Right ventricle myocardium inferior (tissue), 1 donor: ENCODE results near the gene C1GALT1. TPM values are rescaled to one million over a fixed set of nuclear protein-coding genes. Genes with fewer than 3 reads are reported as not detected.

ENCODE experiments used
- ATAC-seq: fragments of 200-7000 bp; cut with Tn5 transposase; one replicate; pipeline ENCODE4 v1.9.1; 2020; ENCODE audit warnings: mild to moderate bottlenecking, moderate library complexity
- DNase-seq: peaks from one replicate; pipeline ENCODE4 v3.0.0; 2021; ENCODE audit errors: missing footprints
- intact Hi-C: fragments of 100-400 bp; cut with DNase I; formaldehyde crosslinking; loops from one replicate; pipeline ENCODE4 v1.11.0; 2022
- total RNA-seq: library from RNA; stranded (reverse); fragmentation: NEBNext Ultra II Directional; extraction: Animal tissue kit (Norgen Biotek cat#: 25700); gene quantifications from one replicate; pipeline ENCODE4 v1.2.1, GENCODE V29; 2021
- donor health status: DM: no; HTN: yes; CAD: no; lungs with severe emphysema.

The C1GALT1 gene
- total RNA-seq, 1 donor from 2014 or later: 19.6 TPM

DNA sequence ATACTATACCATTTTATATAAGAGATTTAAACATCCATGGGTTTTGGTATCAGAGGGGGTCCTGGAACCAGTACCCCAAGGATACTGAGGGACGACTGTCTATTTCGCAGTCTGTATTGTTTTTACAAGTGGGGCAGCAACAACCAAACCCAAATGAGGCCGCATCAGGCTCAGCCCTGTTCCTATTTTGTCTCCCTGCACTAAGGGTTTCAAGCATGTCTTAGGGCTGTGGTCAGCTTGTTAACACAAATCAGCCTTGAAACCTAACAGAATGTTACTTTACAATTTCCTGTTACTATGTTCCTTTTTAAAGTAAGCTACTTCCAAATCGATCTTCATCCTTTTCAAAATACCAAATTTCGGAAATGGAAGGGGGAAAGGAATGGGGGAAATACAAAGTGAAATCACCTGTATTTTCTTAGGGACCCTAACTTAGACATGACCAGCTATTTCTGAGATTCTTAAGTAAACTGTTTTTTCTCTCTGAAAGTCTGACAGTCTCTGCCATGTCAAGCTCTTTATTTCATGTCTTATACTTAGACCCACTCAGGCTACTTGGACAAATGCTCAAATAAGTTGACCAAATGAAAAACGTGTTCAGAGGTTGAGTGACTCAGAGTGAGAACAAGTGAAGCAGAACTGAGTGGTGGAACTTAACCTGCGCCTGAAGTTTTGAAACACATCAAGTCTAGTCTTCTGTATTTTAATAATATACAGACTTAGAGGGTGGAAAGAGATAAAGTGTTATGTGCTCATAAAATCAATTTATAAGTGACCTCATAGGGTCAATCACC lies 75.8 kb downstream of the C1GALT1 start:
- ATAC-seq: no peak
- intact Hi-C loops: loop anchor here (5.0 kb wide), 2 partner anchors 76 to 156 kb away; partner anchors contain the start of gene C1GALT1
- DNase-seq: no peak

DNA sequence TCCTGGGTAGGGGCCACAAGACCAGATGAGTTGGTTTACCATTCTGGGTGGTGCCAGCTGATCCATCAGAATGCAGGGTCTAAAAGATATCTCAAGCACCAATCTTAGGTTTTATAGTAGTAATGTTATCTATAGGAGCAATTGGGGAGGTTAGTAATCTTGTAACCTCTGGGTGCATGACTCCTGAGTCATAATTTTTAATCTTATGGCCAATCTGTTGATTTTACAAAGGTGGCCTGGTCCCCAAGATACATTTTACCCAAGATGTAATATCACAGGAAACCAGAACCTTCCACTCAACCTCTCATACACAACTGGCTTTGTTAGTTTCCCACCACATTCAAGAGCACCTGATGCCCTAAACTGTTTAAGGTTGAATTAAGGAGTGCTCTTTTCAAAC lies 79.5 kb downstream of the C1GALT1 start:
- no peak for DNase-seq
- no peak for ATAC-seq
- intact Hi-C loops: no loop called here

DNA sequence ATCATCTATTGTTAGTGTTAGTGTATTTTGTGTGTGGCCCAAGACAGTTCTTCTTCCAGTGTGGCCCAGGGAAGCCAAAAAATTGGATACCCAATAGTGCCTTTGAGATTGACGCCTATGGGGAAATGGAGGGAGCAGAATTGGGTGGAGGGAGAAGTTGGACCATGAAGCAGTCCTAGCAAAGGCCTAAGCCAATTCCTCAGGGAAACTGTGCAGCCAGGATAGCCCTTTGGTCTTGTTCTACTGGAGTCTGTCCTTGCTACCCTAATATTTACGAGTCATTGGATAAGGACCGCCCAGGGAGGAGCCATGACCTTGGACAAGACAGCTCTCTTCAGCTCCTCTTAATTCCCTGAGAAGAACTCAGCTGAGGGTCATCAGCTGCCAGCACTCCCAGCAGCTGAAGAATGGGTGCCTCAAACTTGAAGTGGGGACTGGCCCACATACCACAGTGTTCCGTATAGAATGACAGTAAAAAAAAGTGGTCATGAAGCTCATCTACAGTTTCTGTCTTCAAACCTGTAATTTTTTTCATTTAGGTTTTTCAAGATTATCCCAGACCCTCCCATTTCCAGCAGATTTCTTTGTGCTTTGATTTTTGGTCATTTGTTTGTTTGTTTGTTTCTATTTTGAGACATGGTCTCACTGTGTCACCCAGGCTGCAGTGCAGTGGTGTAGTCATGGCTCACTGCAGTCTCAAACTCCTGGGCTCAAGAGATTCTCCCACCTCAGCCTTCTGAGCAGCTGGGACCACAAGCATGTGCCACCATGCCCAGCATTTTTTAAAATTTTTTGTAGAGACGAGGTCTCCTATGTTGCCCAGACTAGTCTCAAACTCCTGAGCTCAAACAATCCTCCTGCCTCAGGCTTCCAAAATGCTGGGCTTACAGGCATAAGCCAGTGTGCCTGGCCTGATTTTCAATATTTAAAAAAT lies 81.2 kb downstream of the C1GALT1 start:
- intact Hi-C loops: no loop called here
- DNase-seq (no peak), ATAC-seq (no peak)

DNA sequence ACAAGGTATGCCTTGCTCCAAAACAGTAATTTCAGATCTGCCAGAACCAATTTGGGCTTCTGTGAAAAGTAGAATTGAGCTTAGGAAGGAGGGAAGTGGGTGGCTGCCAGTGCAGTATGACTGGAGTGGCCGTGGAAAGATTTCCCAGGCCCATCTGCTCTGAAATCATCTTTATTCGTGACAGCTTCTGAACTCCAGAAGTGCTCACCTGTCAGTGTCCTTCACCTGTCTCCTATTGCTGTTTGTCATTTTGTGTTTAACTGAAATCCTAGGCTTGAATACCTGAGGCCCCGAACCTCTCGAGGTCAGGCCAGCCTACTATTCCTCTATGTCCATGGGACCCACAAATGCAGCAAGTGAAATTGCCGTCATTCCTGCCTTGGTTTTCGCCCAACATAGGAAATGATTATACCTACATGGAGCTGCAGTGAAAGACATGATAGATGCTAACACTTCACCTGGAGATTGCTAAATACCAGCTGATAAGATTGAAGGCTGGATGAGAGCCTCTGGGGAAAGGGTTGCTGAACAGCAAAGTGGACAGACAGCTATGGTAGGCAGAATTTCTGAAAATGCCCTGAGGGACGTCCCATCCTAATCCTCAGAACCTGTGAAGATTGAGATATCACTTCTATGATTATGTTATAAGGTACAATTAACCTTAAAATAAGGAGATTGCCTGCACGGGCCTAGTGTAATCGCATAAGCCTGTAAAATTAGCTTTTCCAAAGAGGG lies 82.1 kb downstream of the C1GALT1 start:
- no peak for ATAC-seq
- no peak for DNase-seq
- intact Hi-C loops: no loop called here

DNA sequence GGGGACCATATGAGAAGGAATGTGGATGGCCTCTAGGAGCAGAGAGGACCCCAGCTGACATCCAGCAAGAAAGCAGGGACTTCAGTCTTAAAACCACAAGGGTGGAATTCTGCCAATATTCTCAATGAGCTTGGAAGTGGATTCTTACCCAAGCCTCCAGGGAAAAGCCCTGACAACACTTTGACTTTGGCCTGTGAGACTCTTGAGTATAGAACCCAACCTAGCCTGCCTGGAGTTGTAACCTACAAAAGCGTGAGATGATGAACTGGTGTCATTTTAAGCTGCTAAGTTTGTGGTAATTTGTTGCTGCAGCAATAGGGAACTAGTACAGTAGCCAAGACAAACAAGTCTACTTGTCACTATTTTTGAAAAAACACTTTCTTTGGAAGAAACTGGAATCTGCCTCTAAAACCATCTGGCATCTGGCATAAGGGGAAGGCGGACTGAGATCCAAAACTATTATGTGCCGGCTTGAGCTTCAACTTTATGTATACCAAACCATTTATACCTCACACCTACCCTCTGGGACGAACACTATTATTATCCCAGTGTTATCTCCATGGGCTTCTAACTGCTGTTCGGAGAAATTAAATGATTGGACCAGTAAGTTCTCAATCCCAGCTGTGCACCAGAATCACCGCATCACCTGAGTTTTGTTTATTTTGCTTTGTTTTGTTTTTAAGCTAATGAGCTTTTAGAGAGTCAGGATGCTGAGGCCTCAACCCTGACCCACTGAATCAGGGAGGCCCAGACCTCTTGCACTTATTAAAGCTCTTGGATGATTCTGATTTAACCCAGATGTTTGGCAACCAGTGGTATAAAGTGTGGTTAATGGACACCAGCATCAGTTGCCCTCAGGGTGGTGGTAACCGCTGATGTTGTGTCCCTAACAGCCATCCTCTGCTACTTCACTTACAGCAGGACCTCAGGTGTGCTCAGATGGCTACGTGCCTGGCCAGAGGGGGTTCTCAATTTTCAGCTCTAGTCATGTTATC lies 83.0 kb downstream of the C1GALT1 start:
- DNase-seq (no peak), ATAC-seq (peak; percentile 31)
- intact Hi-C loops: no loop called here

DNA sequence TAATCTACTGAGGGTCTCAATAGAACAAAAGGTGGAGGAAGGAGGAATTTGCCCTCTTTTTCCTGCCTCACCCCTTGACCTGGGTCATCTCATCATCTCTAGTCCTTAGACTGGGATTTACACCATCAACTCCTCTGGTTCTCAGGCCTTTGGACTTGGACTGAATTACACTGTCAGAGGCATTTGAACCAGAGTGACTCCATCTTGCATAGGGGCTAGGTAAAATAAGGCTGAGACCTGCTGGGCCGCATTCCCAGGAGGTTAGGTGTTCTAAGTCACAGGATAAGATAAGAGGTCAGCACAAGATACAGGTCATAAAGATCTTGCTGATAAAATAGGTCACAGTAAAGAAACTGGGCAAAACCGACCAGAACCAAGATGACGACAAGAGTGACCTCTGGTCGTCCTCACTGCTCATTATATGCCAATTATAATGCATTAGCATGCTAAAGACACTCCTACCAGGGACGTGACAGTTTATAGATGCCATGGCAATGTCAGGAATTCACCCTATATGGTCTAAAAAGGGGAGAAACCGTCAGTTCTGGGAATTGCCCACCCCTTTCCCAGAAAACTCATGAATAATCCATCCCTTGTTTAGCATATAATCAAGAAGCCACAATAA lies 84.0 kb downstream of the C1GALT1 start:
- intact Hi-C loops: no loop called here
- DNase-seq: no peak
- no peak for ATAC-seq

DNA sequence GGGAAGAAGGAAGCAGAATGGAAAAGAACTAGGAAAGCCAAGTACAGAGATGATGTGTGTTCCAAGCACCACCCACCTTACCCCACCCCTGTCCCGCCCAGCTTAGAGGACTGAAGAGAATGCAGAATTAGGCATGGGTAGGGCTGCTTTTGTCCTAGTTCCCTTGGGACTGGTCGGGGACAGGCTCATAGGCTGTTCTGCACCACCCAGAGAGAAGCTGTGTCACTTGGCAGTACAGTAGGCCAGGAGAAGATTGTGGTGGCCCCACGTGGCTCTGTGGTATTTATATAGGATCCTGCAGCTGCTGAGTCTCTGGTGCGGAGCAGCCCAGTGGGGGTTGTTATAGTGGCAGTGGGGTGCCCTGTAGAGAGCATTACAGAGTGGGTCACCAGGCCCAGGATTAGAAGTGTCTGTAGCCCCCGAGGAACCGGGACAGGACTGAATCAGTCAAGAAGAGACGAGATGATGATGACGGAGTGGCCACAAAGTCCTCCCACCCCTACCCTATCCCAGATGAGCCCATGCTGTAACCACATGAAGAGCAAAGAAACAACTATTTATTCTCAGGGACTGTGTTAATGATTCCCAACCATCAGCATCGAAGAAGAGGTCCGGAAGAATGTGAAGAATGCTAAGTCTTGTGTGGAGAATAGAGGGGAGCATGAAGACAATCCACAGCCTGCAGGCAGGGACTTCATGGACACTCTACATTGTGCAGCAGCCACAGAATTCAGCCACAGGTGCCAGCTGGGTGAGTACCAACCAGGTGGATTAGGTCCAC lies 88.9 kb downstream of the C1GALT1 start:
- DNase-seq (no peak), ATAC-seq (no peak)
- intact Hi-C loops: no loop called here

DNA sequence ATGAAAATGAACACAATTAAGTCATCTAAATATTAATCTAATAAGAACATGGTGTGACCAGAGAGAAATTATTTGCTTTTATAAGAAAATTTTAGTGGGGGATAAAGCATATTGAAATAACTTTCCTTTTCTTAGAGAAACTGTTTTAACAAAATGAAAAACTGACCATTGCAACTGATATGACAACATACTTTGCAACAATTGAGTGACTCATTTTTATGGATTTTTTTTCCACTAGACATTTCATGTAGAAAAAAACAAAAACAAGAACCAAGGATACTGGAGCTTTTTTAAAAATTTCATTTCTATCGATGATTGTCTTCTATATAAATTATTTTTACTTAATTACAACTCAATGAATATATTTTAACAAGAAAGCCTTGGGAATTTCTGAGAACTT lies 90.0 kb downstream of the C1GALT1 start:
- intact Hi-C loops: no loop called here

DNA sequence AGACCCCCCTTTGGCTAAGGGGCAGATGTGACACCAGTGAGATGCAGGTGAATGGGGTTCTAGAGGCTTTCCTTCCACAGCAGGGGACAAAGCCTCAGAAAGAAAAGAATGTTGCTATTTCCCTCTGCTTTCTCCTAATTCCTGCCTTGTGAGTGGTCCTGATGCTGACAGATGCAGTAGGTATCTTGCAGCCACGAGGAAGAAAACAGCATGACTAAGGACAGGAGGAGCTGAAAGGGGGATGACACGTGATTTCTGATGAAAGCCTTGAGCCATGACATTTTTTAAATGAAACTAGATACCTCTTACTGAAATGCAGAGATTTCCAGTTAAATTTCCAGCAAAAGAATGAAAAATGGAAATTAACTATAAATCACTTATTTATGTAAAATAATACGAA lies 92.4 kb downstream of the C1GALT1 start:
- intact Hi-C loops: no loop called here
- no peak for ATAC-seq
- no peak for DNase-seq

More for the DNA sequence above, 90.0 kb downstream of the C1GALT1 start:
- DNase-seq (no peak), ATAC-seq (no peak)

DNA sequence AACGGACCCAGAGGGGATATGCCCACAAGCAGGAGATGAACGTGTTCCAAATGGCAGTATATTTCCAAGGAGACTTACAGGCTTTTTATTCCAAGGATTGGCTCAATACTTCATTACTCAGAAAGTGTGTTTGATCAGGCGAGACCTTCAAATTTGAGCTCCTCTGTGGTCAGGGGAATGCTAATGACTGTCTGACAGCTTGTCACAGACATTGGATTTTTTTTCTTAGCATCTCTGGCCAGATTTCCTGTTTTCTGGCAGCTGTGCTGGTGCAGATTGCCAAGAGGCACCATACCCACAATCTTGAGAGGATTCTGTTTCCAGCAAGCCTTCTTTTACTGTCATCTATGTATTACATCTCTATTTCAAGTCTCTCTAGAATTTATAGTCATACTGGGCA lies 93.8 kb downstream of the C1GALT1 start:
- intact Hi-C loops: no loop called here
- DNase-seq (no peak), ATAC-seq (no peak)

DNA sequence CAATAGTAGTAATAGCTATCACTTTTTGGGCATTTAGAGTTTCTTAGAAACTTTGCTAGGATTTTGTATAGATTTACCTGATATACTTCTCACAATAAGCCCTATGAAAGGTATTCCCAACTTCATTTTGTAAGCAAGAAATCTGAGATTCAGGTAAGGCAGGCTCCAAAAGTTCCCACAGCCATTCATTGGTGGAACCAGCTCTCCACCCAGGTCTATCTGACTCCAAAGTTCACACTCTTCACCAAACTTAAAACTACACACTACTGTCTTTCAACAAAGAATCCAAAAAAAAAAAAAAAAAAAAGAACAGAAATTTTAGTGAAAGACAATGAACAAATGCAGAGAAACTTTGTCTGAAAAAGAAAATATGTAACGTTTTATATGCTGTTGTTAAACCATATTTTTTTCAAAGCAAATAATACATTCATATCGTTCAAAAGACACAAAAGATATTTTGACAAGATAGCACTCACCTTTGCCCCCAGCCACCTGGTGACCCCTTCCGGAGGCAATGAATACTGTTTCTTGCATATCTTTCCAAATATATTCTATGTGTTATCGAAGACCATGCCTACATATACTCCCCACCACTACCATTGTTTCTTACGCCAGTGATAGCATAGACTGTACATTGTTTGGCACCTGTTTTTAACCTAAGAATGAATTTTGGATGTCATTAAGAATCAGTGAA lies 108.2 kb downstream of the C1GALT1 start:
- ATAC-seq (no peak), DNase-seq (no peak)
- intact Hi-C loops: no loop called here

DNA sequence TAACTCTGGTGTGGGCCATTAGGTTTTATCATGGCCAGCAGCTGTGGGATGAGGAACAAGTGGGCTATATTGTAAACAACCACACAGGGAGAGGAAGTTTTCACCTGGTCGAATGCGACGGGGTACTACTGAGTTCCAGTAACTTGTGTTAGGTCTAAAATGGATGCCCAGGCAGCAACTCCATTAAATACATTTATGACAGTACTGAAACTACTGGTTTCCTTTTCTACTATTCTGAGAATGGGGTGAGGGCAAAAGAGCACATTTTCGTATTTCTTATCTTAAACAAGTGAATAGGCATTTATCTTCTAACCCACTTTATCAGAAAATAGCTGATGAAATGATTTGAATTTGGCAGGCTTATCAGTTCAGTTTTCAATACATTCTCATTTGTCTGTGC lies 109.7 kb downstream of the C1GALT1 start:
- intact Hi-C loops: no loop called here
- ATAC-seq (no peak), DNase-seq (no peak)

DNA sequence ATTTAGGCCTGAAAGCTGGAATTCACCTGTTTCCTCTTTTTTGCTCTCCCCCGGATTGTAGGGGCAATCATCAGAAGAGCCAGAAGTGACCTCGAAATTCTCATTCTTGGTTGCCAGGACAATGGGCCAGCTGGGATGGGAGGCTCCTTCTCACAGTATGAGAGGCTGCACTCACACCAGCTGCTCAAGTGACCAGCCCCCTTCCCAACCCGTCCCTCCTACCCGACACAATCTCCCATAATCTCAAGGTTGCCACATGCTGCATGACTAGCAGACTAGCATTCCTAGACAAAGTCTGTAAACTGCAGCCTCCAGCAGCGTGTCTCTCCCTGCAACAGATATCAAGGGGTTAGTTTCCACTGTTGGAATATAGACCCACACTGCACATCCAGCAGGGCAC lies 110.3 kb downstream of the C1GALT1 start:
- DNase-seq: no peak
- intact Hi-C loops: no loop called here
- no peak for ATAC-seq

DNA sequence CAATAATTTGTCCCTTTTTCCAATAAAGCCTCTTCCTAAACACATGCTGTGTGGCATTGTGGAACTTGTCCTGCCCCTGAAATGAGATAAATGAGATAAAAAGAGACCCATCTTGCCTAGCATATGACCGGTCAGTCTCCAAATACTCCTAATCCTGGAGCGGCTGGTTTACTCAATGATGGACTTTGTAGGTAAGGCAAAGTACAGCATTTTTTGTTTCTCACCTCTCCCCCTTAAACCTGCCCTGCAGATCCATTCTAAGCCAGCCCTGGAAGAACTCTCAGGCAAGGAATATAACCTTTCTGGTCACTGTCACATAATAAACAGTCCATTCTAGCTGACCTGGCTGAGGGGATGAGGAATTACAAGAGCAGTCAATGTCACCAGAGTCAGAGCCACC lies 110.7 kb downstream of the C1GALT1 start:
- ATAC-seq (no peak), DNase-seq (no peak)
- intact Hi-C loops: no loop called here

DNA sequence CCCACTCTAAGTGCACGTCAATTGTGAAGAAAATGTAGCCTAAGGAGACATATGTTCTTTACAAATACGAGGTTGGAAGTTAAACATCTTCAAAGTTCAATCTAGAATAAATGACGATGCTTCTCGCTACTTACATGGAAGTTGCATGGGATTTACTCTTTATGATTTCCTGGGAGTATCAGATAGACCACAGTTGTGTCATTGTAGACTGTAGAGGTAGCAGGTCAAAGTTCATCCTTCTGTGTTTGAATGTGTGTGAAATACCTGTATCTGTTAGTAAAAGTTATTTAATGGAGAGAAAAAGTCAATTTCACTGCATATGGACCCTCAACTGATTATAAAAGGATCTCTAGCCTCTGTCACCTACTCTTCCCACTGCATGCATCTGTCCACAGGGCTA lies 112.6 kb downstream of the C1GALT1 start:
- ATAC-seq: no peak
- intact Hi-C loops: no loop called here
- DNase-seq: no peak
